Fibroblast of pulmonary artery (primary cell): ENCODE data around the gene COL1A2.

Experiments
- DNase-seq: peaks from one replicate; pipeline ENCODE4 v3.0.0-alpha.2; 2010; ENCODE audit warnings: low read depth
- H3K4me3 ChIP-seq: replicated peaks from 2 replicates; pipeline ENCODE4 v1.5.1; 2011; ENCODE audit warnings: low read depth, mild to moderate bottlenecking, control low read depth, low read length, moderate library complexity
- TF ChIP-seq, protein P1 (sequence below): IDR thresholded peaks from 2 replicates; pipeline ENCODE4 v1.5.1; 2011; ENCODE audit warnings: mild to moderate bottlenecking, control low read depth, low read length, inconsistent platforms; ENCODE audit errors: missing control alignments

COL1A2 gene

DNA sequence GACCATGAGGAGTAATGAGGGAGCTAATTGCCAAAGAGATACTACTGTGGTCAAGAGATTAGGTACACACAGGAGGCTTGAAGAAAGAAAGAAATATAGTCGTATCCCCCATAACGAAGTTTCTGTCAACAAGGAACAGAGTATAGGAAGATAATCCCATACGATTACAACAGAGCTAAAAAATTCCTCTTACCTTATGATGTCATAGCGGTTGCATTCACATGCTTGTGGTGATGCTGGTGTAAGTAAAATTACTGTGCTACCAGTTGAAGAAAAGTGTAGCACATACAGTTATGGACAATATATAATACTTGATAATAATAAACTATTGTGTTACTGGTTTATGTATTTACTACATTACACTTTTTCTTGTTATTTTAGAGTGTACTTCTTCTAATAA lies 63.3 kb downstream of the COL1A2 start:
- H3K4me3 ChIP-seq = no peak overlapping the region
- DNase-seq = no peak
- TF ChIP-seq, protein P1, sequence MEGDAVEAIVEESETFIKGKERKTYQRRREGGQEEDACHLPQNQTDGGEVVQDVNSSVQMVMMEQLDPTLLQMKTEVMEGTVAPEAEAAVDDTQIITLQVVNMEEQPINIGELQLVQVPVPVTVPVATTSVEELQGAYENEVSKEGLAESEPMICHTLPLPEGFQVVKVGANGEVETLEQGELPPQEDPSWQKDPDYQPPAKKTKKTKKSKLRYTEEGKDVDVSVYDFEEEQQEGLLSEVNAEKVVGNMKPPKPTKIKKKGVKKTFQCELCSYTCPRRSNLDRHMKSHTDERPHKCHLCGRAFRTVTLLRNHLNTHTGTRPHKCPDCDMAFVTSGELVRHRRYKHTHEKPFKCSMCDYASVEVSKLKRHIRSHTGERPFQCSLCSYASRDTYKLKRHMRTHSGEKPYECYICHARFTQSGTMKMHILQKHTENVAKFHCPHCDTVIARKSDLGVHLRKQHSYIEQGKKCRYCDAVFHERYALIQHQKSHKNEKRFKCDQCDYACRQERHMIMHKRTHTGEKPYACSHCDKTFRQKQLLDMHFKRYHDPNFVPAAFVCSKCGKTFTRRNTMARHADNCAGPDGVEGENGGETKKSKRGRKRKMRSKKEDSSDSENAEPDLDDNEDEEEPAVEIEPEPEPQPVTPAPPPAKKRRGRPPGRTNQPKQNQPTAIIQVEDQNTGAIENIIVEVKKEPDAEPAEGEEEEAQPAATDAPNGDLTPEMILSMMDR = no peak

GRCh38 chr7:94466516-94466915 lies 71.8 kb downstream of the COL1A2 start:
- no peak for DNase-seq
- TF ChIP-seq, protein P1 = no peak
- no peak overlapping the region for H3K4me3 ChIP-seq

GRCh38 chr7:94471604-94472003 lies 76.9 kb downstream of the COL1A2 start:
- H3K4me3 ChIP-seq = no peak overlapping the region
- TF ChIP-seq, protein P1 = no peak
- DNase-seq = no peak

- no peak for DNase-seq
- TF ChIP-seq, protein P1 = no peak
Observed at GRCh38 chr7:94472608-94473007, 77.9 kb downstream of the COL1A2 start.

GRCh38 chr7:94476251-94476840 lies 81.7 kb downstream of the COL1A2 start:
- H3K4me3 ChIP-seq = no peak overlapping the region
- no peak for DNase-seq
- TF ChIP-seq, protein P1 = no peak

More at GRCh38 chr7:94472608-94473007, 77.9 kb downstream of the COL1A2 start:
- H3K4me3 ChIP-seq = no peak overlapping the region

DNA sequence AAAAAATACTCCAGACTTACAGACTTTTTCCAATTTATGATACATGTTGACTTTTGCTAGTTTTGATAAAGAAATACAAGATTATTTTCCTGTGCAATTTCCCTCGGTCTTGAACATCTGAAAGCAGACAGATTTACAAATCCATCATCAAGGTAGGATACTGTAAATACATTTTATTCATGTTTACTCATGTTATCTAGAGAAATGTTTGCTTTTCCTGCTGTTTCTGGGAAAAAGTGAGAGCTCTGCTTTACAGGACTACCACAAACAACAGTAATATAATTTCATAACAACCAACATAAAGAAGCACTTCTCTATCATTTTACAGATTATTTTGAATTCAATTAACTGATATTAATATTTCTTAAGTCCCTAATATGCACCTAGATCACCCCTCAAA lies 83.2 kb downstream of the COL1A2 start:
- TF ChIP-seq, protein P1 = no peak
- no peak overlapping the region for H3K4me3 ChIP-seq
- no peak for DNase-seq

DNA sequence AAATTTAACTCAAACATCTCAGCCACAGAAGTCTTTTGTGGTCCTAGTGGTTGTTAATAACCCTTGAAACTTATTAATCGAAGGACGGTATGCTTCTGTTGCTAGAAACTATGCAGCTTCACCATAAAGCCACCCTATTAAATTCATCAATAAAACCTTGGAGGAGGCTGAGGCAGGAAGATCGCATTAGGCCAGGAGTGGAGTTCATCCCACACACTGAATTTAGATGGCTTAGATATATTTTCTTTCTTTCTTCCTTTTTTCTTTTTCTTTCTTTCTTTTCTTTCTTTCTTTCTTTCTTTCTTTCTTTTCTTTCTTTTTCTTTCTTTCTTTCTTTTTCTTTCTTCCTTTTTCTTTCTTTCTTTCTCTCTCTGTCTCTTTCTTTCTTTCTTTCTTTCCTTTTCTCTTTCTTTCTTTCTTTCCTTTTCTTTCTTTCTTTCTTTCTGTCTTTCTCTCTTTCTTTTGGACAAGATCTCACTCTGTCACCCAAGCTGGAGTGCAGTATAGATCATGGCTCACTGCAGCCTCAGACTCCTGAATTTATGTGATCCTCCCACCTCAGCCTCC lies 84.0 kb downstream of the COL1A2 start:
- no peak overlapping the region for H3K4me3 ChIP-seq
- DNase-seq = no peak
- TF ChIP-seq, protein P1 = no peak
